OCI-LY1 (cell line): ENCODE measurements around the gene PHLDA2.

Experiments used
- EZH2 ChIP-seq: fragments of 200-600 bp; sonication (generic), shearing (Covaris generic); IDR thresholded peaks from 2 replicates; pipeline ENCODE4 v1.8.0; 2017; ENCODE audit warnings: borderline replicate concordance, mixed run types, mild to moderate bottlenecking, antibody characterized with exemption, low read length, moderate library complexity, mixed read lengths
- TF ChIP-seq, protein P1 (sequence below): fragments of 200-600 bp; sonication (generic), shearing (Covaris generic); IDR thresholded peaks from 2 replicates; pipeline ENCODE4 v1.5.1; 2017; ENCODE audit warnings: mild to moderate bottlenecking, antibody characterized with exemption, low read length, moderate library complexity, mixed read lengths

GRCh38 chr11:2945757-2946287, 16.6 kb upstream of the PHLDA2 start:
- TF ChIP-seq, protein P1, sequence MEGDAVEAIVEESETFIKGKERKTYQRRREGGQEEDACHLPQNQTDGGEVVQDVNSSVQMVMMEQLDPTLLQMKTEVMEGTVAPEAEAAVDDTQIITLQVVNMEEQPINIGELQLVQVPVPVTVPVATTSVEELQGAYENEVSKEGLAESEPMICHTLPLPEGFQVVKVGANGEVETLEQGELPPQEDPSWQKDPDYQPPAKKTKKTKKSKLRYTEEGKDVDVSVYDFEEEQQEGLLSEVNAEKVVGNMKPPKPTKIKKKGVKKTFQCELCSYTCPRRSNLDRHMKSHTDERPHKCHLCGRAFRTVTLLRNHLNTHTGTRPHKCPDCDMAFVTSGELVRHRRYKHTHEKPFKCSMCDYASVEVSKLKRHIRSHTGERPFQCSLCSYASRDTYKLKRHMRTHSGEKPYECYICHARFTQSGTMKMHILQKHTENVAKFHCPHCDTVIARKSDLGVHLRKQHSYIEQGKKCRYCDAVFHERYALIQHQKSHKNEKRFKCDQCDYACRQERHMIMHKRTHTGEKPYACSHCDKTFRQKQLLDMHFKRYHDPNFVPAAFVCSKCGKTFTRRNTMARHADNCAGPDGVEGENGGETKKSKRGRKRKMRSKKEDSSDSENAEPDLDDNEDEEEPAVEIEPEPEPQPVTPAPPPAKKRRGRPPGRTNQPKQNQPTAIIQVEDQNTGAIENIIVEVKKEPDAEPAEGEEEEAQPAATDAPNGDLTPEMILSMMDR = no peak
- TF ChIP-seq EZH2 = no peak
